Measurements from ENCODE around the gene CSF3R.

- TF ChIP-seq CTCF (conservative IDR thresholded peaks at IDR 0.05; ENCODE audit: low read depth, low read length) (no peak), SMC3 (IDR thresholded peaks at IDR 0.05; ENCODE audit: low read depth, low read length) (no peak), POLR2A (IDR thresholded peaks at IDR 0.05; ENCODE audit: low read depth, low read length) (no peak), FOS (IDR thresholded peaks at IDR 0.05; ENCODE audit: low read depth, low read length) (no peak), CHD1 (IDR thresholded peaks at IDR 0.05; ENCODE audit: low read depth, low read length) (no peak), USF2 (IDR thresholded peaks at IDR 0.05; ENCODE audit: low read depth, low read length) (no peak), MAFK (IDR thresholded peaks at IDR 0.05; ENCODE audit: low read depth, low read length) (no peak), CEBPB (IDR thresholded peaks at IDR 0.05; ENCODE audit: low read depth, low read length) (no peak), RAD21 (IDR thresholded peaks at IDR 0.05; ENCODE audit: low read length) (no peak)
Measured at GRCh38 chr1:36506276-36506920, 23.7 kb upstream of the CSF3R start.

Measured in IMR-90 (cell line).